ENCODE results near the gene DHRS7B.

- TF ChIP-seq RAD21 (IDR thresholded peaks at IDR 0.05) (no peak), CTCF (IDR thresholded peaks at IDR 0.05; ENCODE audit: low read depth, low read length, missing input control) (no peak), JUND (IDR thresholded peaks at IDR 0.05) (no peak), REST (IDR thresholded peaks at IDR 0.05) (no peak), ZBTB33 (IDR thresholded peaks at IDR 0.05) (no peak), FOXA1 (IDR thresholded peaks at IDR 0.05) (no peak), TAF1 (conservative IDR thresholded peaks at IDR 0.05) (no peak), GABPA (IDR thresholded peaks at IDR 0.05 in 1 of 2, conservative IDR thresholded peaks at IDR 0.05 in 1 of 2) (no peak), YY1 (IDR thresholded peaks at IDR 0.05) (no peak), ATF3 (IDR thresholded peaks at IDR 0.05) (no peak), MAX (IDR thresholded peaks at IDR 0.05) (no peak)
These were observed 35.6 kb downstream of the DHRS7B start for GRCh38 chr17:21162394-21162775.

Measured in liver (tissue), 3 donors.